HTR-8/SVneo (cell line): ENCODE measurements around the gene CHSY1.

Source experiments
- DNase-seq: peaks from one replicate; pipeline ENCODE4 v3.0.0; 2011; ENCODE audit warnings: low spot score, mixed read lengths; ENCODE audit not compliant: insufficient read length
- FAIRE-seq: peaks from 2 replicates; lab custom pipeline; 2011; peaks lifted over from hg19 to GRCh38; lab: Jason Lieb, UNC

The CHSY1 gene

GRCh38 chr15:101193120-101193644 is 58.7 kb downstream of the CHSY1 start:
- DNase-seq (no peak), FAIRE-seq (no peak)

- DNase-seq (no peak), FAIRE-seq (no peak)
Observed at GRCh38 chr15:101192081-101192480, 59.8 kb downstream of the CHSY1 start.

- DNase-seq (no peak), FAIRE-seq (no peak)
Observed at GRCh38 chr15:101191242-101191641, 60.6 kb downstream of the CHSY1 start.

GRCh38 chr15:101190092-101190595 is 61.7 kb downstream of the CHSY1 start:
- FAIRE-seq, result no peak
- no peak for DNase-seq

GRCh38 chr15:101189409-101190091 is 62.3 kb downstream of the CHSY1 start:
- DNase-seq (no peak), FAIRE-seq (no peak)

- FAIRE-seq, result no peak
- DNase-seq, result peak; percentile 13
Observed at GRCh38 chr15:101188637-101189408, 63.0 kb downstream of the CHSY1 start.

- FAIRE-seq (no peak), DNase-seq (peak; percentile 38)
Observed at GRCh38 chr15:101187820-101188636, 63.8 kb downstream of the CHSY1 start.

- no peak for FAIRE-seq
- DNase-seq, result no peak
Observed at GRCh38 chr15:101185770-101186169, 66.1 kb downstream of the CHSY1 start.

GRCh38 chr15:101185336-101185735 is 66.5 kb downstream of the CHSY1 start:
- no peak for FAIRE-seq

GRCh38 chr15:101184830-101185229 is 67.0 kb downstream of the CHSY1 start:
- no peak for FAIRE-seq
- DNase-seq, result no peak

More at GRCh38 chr15:101185336-101185735, 66.5 kb downstream of the CHSY1 start:
- DNase-seq, result no peak

GRCh38 chr15:101183931-101184305 is 67.9 kb downstream of the CHSY1 start:
- DNase-seq, result no peak
- no peak for FAIRE-seq

- FAIRE-seq (no peak), DNase-seq (no peak)
Observed at GRCh38 chr15:101183226-101183930, 68.5 kb downstream of the CHSY1 start.

GRCh38 chr15:101182215-101182614 is 69.6 kb downstream of the CHSY1 start:
- DNase-seq, result no peak
- FAIRE-seq, result no peak

- no peak for DNase-seq
- no peak for FAIRE-seq
Observed at GRCh38 chr15:101181349-101181748, 70.5 kb downstream of the CHSY1 start.

GRCh38 chr15:101180620-101181307 is 71.1 kb downstream of the CHSY1 start:
- DNase-seq (no peak), FAIRE-seq (no peak)

- FAIRE-seq, result no peak
Observed at GRCh38 chr15:101179341-101180153, 72.3 kb downstream of the CHSY1 start.

GRCh38 chr15:101178931-101179330 is 72.9 kb downstream of the CHSY1 start:
- DNase-seq, result no peak
- FAIRE-seq, result no peak

More at GRCh38 chr15:101179341-101180153, 72.3 kb downstream of the CHSY1 start:
- no peak for DNase-seq

GRCh38 chr15:101178479-101178878 is 73.4 kb downstream of the CHSY1 start:
- FAIRE-seq, result no peak

More at GRCh38 chr15:101178479-101178878, 73.4 kb downstream of the CHSY1 start:
- no peak for DNase-seq
